NOMO-1 (cell line): ENCODE results near the gene RPLP2.
A peak's percentile ranks its signal among the peaks of the same experiment; 100 is the strongest.

Source experiments
- DNase-seq, 2 experiments: peaks; one replicate each; lab custom pipeline; 2025; ENCODE audit not compliant: unreplicated experiment in 2 of 2; lab: John Stamatoyannopoulos, UW

The RPLP2 gene

DNA sequence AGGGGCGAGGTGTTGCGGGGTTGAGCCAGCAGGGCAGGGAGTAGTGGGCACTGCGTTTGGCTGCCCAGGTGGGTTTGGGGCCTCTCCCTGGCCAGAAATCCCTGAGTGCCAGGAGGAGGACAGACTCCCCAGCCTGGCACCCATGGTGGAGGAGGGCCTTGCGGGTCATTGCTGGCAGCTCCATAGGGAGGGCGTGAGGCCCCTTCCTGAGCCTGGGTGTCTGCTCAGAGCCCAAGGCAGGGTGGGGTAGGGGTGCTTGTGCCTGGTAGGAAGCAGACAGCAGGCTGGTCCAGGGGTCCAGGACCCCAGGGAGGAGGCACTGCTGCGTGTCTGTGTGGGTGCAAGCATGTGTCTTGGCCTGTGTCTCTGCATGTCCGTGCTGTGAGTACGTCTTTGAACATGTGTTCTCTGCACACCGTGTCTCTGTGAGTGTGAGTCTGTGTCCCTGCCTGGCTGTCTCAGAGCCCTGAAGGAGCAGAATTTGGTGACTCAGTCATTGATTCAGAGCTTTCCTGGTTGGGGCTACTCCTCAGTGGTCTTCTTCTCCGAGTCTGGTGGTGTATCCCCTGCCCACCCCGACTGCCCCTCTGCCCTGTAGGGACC, 36.8 kb downstream of the RPLP2 start:
- DNase-seq = no peak

DNA sequence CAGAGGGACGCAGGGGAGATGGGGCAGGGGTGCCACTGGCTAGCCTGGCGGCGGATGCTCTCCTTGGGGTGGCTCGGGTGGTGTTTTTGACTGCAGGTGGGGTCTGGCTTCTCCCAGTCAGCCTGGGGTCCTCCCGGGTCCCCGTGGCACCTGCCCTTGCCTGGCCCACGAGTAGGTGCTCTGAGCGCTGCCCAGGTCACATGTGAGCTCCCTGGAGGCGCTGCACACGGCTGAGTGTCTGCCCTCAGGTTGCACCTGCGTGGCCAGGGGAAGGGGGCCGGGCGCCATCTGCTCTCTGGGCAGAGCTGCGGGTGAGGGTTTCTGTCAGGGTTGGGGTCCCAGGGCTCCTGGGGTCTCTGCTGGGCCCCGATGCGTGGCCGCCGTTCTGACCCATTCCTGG, 38.1 kb downstream of the RPLP2 start:
- no peak for DNase-seq

DNA sequence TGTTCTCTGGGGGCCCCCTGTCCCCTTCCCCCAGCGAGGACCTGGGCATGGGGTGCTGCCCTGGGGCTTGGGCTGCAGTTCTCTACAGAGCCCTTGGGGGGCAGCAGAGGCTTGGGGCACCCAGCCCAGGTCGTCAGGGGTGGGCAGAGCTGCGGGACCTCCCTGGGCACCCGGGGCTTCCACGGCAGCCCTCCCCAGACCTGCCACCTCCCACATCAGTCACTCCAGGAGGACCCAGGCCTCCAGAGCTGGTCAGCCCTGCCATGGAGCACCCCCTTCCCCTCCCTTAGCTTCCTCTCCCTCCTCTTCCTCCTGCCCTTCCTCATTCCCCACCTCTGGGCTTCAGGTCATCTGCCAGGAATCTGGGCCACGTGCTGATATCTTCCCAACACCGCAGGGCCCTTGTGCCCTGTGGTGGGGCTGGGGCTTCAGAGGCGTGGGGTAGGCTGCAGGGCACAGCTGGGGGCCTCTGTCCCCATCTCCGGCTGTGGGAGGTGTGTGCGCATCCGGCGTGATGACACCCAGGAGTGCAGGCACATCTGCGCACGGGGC, 38.7 kb downstream of the RPLP2 start:
- peak; percentile 9 to 21 for DNase-seq

DNA sequence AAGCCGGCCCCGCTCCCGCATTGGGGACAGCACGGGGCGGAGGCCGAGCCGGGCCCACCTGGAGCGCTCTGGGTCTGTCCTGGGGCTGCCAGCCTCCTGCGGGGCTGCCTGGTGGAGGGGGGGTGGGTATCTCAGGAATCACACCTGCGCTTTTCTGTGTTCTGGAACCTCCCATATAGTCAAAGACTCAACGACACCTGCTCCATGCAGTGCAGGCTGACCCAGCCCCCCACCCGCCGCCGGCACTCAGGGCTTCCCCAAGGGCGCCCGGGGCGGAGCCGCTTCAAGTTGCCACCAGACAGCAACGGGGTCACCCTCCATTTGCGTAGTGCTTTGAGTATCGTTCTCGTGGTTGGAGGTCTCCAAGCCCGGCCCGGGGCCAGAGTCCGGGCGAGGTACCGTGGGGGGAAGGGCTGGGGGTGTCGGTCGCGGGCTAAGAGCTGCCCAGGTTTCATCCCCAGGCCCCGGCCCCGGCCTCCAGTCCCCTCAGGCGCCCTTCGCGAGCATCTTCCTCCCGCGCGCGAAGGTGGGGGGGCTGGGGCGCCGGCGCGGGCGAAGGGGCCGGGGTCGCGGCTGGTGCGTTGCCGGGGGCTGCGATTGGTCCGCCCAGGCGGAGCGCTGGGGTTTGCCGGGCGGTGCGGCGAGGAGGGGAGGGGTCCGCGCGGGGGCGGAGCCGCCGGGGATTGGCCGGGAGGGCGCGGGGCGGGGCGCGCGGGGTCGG, 39.5 kb downstream of the RPLP2 start:
- DNase-seq = no peak

DNA sequence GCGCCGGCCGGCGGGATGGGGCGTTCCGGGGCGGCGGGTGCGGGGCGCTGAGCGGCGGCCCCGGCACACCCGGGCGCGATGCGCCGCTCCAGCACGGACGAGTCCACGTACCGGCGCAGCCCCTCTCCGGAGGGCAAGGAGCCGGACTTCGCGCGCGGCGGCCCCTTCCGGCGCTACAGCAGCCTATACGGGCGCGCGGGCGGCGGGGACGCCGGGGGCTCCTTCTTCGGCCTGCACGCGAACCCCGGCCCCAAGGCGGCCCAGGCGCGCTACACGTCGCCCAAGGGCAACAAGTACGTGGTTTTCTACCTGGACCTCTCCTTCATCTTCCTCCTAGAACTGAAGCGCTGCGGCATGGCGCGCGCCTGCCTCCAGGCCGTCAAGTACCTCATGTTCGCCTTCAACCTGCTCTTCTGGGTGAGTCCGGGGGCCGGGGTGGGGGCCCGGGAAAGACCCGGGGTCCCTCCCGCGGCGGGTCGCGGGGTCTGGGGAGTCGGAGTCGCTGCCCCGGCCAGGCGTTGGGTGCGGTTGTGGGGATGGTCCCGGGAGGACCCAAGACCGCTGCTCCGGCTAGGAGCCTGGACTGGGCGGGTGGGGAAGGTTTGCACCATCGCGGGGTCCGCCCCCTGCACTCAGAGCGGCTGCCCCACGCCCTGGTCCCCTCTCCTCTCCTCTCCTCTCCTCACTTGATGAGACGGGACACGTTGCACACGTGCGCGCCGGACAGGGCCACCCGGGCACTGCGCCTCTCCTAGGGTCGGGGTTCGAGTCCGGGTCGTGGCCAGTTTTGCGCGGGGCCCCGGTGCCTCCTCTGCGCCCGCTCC, 40.4 kb downstream of the RPLP2 start:
- no peak for DNase-seq

DNA sequence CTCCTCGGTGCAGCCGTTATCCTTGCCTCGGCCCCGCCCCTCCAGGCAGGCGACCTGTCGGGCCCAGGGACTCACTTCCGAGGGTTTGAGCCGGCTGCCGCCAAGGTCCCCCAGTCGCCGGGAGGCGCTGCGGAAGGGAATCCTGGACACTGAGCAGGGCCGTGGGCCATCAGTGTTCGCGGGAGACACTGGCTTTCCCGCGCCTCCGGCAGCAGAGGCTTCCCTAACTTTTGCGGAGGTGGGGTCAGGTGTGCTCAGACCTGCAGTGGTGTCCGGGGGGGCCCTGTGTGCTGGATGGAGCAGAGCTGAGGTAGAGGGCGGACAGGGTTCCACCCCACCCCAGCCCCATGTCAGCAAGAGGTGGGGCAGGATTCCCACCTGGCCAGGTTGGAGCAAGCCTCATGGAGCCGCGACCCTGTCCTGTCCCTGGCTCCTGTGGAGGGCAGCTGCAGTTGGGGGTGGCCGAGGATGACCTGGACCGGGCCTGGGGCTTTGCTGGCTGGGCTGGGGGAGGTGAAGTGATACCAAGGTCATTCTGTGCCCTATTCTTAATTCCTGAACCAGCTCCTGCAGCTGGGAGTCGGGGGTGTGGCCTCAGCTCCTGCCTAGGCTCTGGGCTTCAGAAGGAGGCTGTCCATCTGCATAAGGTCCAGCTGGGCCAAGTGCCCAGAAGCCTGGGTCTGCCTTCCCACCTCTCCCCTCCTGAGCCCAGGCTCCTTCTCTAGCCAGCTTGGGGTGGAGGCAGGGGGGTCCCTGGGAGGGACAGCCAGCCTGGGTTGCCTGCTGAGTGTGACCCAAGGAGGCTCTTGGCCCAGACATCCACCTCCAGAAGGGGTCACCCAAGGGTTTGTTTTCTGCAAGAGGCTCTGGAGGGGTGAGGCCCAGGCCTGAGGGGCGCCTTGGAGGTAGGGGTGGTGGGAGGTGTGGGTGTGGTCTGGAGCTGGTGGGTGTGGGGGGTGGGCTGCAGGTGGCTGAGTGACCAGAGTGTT, 41.3 kb downstream of the RPLP2 start:
- DNase-seq = no peak

DNA sequence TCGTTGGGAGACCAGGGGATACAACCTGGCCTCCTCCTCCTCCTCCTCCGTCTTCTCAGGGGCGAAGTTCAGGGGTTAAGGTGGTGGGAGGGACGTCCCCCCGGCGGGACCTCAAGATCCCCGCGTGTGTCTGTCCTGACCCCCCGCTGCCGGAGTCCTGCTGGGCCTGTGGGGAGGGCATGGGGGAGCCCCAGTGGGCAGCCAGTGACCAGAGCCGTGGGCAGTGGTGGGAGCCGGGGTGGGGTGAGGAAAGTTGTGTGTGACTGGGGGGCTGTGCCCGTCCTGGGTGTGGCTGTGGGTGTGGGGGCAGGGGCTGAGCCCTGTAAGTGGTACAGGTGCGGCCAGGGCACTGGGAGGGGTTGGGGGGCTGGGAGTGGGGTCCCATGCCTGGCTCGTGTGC, 43.0 kb downstream of the RPLP2 start:
- DNase-seq = no peak

DNA sequence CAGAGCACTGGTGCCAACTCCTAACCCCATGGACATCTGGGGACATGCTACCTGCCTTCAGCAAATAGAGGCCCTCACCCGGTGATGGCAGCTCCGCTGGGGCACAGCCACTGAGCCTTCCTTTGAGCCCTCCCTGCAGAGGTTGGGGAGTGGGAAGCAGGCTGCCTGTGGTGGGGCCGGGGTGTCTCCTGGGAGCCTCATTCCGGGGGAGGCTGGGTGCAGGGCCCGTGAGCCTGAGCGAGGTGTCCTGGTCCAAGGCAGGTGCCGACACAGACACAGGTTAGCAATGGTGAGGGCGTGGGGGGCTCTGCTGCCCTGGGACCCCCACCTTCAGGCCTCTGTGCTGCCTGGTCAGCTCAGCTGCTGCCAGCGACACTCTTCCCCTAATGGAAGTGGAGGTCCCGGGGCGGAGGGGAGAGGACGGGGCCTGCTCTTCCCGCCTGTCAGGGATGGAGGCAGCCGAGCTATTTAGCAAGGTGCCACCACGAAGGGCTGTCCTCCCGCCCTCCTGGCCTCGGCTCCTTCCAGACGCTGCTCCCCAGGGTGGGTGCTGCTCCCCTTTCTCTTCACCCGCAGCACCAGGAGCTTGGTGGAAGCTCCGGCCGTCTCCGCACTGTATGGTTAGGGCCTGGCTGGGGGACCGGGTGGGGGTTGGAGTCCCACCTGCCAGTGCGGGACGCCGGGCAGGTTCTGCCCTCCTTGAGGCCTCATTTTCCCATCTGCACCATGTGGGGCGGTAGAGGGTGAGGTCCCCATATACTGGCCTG, 44.1 kb downstream of the RPLP2 start:
- no peak for DNase-seq

DNA sequence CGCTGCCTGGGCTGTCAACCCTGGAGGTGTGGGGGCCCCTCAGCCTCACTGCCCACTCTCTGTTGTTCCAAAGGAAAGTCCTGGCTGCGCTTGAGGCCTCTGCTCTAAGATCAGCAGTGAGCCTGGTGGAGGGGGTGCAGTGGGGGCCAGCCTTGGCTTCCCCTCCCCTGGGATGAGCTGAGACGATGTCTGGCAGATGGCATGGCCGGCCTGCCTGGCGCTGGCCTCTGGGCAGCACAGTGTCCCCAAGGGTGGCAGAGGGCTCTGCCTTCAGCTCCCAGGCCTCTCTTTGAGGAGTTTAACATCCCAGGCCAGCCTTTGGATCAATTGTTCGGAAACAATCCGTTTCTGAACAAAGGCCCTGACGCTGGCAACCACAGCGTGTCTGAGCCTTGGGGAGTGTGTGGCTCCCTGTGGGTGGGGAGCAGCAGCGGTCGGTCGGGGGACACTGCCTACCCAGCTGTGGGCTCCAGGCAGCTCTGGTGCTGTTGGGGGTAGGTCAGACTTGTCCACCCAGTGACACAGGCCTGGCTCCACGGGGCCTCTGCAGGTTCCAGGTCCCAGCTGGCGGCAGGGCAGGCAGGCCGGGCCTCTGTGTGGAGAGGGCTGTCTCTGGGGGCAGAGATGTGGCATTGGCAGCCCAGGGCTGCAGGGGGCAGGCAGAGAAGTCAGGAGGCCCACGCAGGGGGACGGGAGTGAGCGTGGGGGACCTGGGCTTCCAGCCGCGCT, 45.0 kb downstream of the RPLP2 start:
- DNase-seq = no peak

DNA sequence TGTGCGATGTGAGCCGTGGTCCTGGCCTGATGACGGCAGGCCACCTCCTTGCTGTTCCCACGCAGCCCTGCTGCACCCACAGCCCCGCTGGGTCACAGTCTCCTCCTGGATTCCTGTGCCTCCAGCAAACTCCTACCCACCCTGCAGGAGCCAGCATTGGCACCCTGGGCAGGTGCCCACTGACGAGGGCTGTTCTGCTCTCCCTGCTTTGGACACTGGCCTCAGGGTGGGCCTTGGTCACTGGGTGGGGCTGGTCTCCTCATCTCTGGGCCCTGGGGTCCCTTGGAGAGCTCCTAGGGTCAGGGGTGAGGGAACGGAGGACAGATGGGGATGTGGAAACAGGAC, 45.5 kb downstream of the RPLP2 start:
- no peak for DNase-seq

DNA sequence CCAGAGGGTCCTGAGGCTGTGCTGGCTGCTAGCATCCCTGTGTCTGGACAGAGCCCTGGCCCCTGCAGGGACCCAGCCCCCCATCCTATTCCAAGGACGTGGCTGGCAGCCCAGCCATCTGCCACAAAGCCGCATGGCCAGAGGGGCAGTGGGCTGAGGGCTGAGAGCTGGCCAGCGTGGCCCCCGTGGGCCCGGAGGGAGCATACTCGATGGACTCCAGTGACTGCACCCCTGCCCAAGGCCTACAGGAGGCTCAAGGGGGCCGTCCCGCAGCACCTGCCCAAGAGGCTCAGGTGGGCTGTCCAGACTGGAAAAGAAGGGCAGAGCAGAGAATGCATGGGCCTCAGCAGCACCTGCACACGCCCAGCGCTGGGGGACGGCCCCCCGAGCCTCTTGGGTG, 46.0 kb downstream of the RPLP2 start:
- DNase-seq = no peak

DNA sequence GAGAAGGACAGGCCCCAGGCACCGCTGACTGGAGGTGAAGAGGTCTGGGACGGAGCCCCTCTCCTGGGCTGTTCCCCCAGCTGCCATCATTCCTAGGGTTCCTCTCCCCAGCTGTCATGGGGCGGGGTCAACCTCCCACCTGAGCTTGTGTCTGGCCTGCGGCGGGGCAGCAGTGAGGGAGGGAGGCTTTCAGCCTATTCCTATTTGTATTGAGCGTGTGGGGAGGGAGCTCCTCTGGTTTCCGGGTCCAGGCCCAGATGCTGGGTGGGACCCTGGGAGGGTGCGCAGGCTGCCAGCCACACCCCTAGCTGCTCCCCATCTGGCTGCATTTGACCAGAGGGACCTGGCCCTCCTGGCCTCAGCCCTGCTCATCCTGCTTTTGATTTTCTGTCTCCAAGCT, 46.6 kb downstream of the RPLP2 start:
- no peak for DNase-seq

DNA sequence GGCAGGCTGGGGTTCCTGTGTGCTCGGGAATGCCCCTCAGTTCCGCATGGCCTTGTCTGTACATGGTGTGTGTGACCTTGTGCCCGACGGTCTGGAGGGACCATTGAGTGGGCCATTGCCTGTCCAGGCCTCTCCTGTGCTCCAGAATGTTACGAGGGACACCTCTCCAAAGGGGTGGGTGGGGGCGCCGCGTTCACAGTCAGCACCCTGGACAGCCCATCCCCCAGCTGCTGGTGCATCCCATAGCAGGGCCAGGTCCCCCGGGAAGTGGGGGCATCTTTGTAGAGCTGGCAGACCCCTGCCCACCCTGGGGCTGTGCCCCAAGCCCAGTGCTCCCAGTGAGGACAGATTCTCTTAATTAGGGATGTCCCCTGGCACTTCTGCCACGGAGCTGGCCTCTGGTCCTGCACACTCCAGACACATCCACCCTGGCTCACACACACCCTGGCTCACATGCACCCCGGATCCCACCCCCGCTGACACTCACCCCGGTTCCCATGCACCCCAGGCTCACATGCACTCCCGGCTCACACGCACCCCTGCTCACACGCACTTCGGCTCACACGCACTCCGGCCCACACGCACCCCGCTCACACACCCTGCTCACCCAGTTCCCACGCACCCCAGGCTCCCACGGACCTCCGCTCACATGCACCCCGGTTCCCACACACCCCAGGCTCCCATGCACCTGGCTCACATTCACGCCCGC, 48.4 kb downstream of the RPLP2 start:
- no peak for DNase-seq

DNA sequence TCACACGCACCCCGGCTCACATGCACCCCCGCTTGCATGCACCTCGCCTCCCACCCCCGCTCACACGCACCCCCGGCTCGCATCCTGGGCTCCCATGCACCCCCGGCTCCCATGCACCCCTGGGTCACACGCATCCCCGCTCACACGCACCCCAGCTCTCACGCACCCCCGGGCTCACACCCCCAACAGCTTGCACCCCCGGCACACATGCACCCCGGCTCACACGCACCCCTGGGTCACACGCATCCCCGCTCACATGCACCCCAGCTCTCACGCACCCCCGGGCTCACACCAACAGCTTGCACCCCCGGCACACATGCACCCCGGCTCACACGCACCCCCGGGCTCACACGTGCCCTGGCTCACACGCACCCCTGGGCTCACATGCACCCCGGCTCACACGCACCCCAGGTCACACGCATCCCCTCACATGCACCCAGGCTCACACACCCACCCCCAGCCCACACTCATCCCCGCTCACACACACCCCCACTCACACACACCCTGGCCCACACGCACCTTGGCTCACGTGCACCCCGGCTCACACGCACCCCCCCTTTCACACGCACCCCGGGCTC, 49.1 kb downstream of the RPLP2 start:
- no peak for DNase-seq

DNA sequence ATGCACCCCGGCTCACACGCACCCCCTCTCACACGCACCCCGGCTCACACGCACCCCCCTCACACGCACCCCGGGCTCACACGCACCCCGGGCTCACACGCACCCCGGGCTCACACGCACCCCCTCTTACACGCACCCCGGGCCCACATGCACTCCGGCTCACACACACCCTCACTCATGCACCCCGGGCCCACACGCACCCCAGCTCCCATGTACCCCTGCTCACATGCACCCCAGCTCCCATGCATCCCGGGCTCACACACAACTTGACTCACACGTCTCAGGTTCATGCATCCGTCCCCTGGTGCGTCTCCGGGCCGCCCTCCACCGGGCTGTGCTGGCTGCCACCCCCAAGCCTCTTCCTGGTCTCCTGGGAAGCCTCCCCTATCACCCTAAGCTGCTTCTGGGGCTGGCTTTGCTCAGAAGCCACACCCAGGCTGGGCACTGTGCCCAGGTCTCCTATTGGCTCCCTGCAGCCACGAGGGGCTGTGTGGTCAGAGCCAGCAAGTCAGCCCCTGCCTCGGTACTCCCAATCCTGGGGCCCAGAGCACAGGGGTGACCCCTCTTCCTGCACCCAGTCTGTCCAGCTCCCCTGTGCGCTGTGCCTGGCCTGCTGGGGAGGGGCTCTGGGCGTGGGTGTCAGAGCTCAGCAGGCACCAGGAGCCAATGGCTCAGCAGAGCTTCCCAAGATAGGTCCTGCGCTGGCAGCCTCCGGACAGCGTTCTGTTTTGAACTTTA, 49.8 kb downstream of the RPLP2 start:
- no peak for DNase-seq

DNA sequence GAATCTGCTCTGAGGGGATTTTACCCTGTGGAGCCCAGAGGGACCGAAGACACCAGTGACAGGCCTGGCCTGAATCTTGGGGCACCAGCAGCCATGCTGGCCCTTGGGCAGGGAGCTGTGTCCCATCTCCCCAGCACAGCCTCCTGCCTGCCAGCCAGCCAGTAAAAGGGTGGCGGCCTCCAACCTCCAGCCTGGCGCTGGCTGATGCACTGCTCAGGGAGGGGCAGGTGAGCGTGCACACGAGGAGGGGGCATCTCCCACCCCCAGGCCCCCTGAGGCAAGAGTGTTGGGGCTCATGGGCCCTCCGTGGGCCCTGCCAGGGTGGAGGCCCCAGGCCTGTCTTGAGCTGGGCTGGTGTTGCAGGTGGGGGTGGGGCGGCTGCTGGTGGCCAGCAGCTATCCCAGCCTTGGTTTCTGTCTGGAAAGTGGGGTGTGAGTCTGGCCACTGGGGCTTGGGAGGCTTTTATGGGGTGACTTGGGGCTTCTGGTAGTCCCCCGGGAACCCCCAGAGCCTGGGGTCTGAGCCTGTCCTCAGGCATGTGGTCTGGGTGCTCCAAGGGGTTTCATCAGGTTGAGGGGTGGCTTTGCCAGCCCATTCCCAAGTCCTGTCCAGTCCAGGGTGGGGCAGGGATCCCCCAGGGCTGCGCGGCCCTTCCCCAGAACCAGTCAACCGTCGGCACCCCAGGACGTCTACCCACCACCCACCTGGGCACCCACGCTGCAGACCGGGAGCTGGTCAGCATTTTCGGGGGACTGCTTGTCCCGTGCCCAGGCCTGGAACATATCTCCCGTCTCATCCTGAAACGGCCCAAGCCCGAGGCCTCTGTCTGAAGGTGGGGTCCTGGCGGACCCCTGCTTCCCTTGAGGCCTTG, 50.7 kb downstream of the RPLP2 start:
- no peak for DNase-seq

DNA sequence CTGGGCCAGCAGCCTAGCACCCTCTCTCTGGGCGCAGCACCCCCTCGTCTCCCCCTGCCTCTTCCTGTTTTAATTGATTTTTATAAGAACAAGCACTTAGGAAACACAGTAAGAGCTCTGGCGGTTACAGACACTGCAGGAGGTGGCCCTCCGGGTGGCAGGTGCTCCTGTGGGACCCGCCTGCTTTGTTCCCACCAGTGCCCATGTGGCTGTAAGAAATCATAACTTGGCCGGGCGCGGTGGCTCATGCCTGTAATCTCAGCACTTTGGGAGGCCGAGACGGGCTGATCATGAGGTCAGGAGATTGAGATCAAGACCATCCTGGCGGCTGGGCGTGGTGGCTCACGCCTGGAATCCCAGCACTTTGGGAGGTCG, 51.3 kb downstream of the RPLP2 start:
- no peak for DNase-seq
